ENCODE results near the gene PALB2. TPM values are rescaled to one million over a fixed set of nuclear protein-coding genes. Genes with fewer than 3 reads are reported as not detected.

Gene PALB2
- polyA plus RNA-seq, 1 of the 3 experiments (the other 2 are of a cell fraction), result 3.3 TPM

DNA sequence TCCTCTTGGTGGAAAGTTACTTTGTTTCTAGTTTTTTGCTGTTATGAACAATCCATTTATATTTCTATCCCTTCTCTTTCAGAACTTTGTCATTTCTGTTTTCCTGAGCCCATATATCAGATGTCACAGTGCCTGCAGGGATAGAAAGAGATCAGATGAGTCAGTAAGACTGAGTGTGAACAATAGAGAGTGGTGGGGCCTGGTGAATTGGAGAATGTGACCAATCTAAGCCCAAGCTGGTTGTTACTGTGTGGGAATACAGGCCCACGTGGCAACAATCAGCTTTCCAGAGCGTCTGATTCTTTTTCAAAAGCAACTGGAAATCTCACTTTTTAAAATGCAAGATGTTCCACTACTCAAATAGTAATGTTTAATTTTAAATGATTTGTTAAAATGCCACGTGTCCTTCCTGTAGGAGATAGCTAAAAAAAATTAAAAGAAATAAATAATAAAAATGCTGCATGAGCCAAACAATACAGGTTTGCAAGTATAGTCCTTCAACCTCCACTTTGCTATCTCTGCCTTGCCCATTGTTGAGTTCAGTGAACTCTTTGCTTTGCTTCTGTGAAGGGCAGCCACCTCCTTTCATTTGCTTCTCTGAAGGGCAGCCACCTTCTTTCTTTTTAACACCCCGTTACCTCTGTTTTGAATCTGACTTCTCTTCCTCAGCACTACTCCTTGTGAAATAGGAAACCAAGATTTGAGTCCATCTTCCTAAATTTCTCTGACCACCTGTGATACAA is 9.7 kb upstream of the PALB2 start:
- Histone ChIP-seq H2AFZ (ENCODE audit: low read depth) (no peak overlapping the region), H3K4me2 (no peak overlapping the region), H3K27ac (ENCODE audit: low read depth in 2 of 2, low read length in 1 of 2) (no peak overlapping the region), H3K4me3 (ENCODE audit: low read depth in 2 of 2, low read length in 1 of 2) (no peak overlapping the region), H3K79me2 (ENCODE audit: insufficient read depth) (peaks cover 100% of the 10 kb centered on the region), H3K9me2 (no peaks in the 10 kb centered on the region), H3K9me3 (no peaks in the 10 kb centered on the region), H3K9ac (no peak overlapping the region), H4K20me1 (ENCODE audit: insufficient read depth) (peaks cover 47% of the 10 kb centered on the region), H3K4me1 (ENCODE audit: control insufficient read depth in 1 of 2, insufficient read depth in 2 of 2, low read depth in 1 of 2, low read length in 1 of 2) (no peaks in the 10 kb centered on the region), H3K36me3 (replicated peaks in 1 of 2; ENCODE audit: control insufficient read depth in 1 of 2, insufficient read depth in 2 of 2, low read length in 1 of 2) (peaks cover 14 to 72% of the 10 kb centered on the region in 2 experiments), H3K27me3 (ENCODE audit: insufficient read depth) (no peaks in the 10 kb centered on the region), H3F3A (replicated peaks; ENCODE audit: insufficient read depth) (no peaks in the 10 kb centered on the region)
- POLR2A ChIA-PET, result no interaction called here
- no peak for DNase-seq
- TF ChIP-seq NFIC (IDR thresholded peaks at IDR 0.05; ENCODE audit: borderline replicate concordance) (no peak), CHD2 (IDR thresholded peaks at IDR 0.05; ENCODE audit: low read length, partially characterized antibody) (no peak), ELF1 (IDR thresholded peaks at IDR 0.05) (no peak)
- TF ChIP-seq, protein P1, sequence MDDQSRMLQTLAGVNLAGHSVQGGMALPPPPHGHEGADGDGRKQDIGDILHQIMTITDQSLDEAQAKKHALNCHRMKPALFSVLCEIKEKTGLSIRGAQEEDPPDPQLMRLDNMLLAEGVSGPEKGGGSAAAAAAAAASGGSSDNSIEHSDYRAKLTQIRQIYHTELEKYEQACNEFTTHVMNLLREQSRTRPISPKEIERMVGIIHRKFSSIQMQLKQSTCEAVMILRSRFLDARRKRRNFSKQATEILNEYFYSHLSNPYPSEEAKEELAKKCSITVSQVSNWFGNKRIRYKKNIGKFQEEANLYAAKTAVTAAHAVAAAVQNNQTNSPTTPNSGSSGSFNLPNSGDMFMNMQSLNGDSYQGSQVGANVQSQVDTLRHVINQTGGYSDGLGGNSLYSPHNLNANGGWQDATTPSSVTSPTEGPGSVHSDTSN (IDR thresholded peaks at IDR 0.05), result peak; percentile 45; the same call in 1 of the 2 replicates
- TF ChIP-seq, protein P2, sequence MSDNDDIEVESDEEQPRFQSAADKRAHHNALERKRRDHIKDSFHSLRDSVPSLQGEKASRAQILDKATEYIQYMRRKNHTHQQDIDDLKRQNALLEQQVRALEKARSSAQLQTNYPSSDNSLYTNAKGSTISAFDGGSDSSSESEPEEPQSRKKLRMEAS (IDR thresholded peaks at IDR 0.05; ENCODE audit: low read depth), result no peak
- whole genome bisulfite sequencing (ENCODE audit: low lambda C conversion rate), result 90% methylated on average over 4 of the region's 4 CpGs
- CTCF ChIA-PET, result interaction anchor here (1.6 kb wide), 1 partner anchor 23 kb away, joined by 3 read pairs; no protein-coding TSS in a partner anchor

- CTCF ChIA-PET, result interaction anchor here (0.6 kb wide), 2 partner anchors 35 to 43 kb away, joined by 3 read pairs; no protein-coding TSS in a partner anchor
- Histone ChIP-seq H3K9me3 (no peaks in the 10 kb centered on the region), H3K4me1 (ENCODE audit: control insufficient read depth in 1 of 2, insufficient read depth in 2 of 2, low read depth in 1 of 2, low read length in 1 of 2) (peaks cover 11 to 13% of the 10 kb centered on the region in 2 experiments; a peak in 2 of 4 replicates), H3K4me2 (peak overlapping the region; percentile 92), H3F3A (replicated peaks; ENCODE audit: insufficient read depth) (no peaks in the 10 kb centered on the region), H3K27me3 (ENCODE audit: insufficient read depth) (no peaks in the 10 kb centered on the region), H2AFZ (ENCODE audit: low read depth) (0 out of 2 replicates have a peak overlapping the region, but pooled peaks have one; percentile 74), H3K27ac (ENCODE audit: low read depth in 2 of 2, low read length in 1 of 2) (peak overlapping the region in 1 of 2 experiments; percentile 87; a peak in 1 of 4 replicates), H3K4me3 (ENCODE audit: low read depth in 2 of 2, low read length in 1 of 2) (peak overlapping the region; percentile 85 to 99), H3K9me2 (no peaks in the 10 kb centered on the region), H4K20me1 (ENCODE audit: insufficient read depth) (peaks cover 12% of the 10 kb centered on the region), H3K36me3 (replicated peaks in 1 of 2; ENCODE audit: control insufficient read depth in 1 of 2, insufficient read depth in 2 of 2, low read length in 1 of 2) (peaks cover 19 to 51% of the 10 kb centered on the region in 2 experiments), H3K79me2 (ENCODE audit: insufficient read depth) (peaks cover 92% of the 10 kb centered on the region), H3K9ac (peak overlapping the region; percentile 94)
- 38% methylated on average over 14 of the region's 14 CpGs for WGBS (ENCODE audit: low lambda C conversion rate)
- POLR2A ChIA-PET, result no interaction called here
- no peak for DNase-seq
- TF ChIP-seq GATA2 (CRISPR knock-in tag; IDR thresholded peaks at IDR 0.05) (no peak), NFIC (IDR thresholded peaks at IDR 0.05; ENCODE audit: borderline replicate concordance) (no peak), CTCF (IDR thresholded peaks at IDR 0.05) (no peak), FOSL2 (IDR thresholded peaks at IDR 0.05; ENCODE audit: borderline replicate concordance, low read depth) (no peak), CHD2 (IDR thresholded peaks at IDR 0.05; ENCODE audit: low read length, partially characterized antibody) (no peak), RFX5 (IDR thresholded peaks at IDR 0.05; ENCODE audit: low read length) (no peak), SMC3 (IDR thresholded peaks at IDR 0.05; ENCODE audit: low read depth, low read length) (no peak)
- TF ChIP-seq, protein P3, sequence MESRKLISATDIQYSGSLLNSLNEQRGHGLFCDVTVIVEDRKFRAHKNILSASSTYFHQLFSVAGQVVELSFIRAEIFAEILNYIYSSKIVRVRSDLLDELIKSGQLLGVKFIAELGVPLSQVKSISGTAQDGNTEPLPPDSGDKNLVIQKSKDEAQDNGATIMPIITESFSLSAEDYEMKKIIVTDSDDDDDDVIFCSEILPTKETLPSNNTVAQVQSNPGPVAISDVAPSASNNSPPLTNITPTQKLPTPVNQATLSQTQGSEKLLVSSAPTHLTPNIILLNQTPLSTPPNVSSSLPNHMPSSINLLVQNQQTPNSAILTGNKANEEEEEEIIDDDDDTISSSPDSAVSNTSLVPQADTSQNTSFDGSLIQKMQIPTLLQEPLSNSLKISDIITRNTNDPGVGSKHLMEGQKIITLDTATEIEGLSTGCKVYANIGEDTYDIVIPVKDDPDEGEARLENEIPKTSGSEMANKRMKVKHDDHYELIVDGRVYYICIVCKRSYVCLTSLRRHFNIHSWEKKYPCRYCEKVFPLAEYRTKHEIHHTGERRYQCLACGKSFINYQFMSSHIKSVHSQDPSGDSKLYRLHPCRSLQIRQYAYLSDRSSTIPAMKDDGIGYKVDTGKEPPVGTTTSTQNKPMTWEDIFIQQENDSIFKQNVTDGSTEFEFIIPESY (IDR thresholded peaks at IDR 0.05; ENCODE audit: borderline replicate concordance, low read depth), result no peak
These were observed 1.2 kb upstream of the PALB2 start for GRCh38 chr16:23642246-23642774.

All from SK-N-SH (cell line).